Fibroblast of pulmonary artery (primary cell): ENCODE measurements around the gene GNAO1.

ENCODE experiments used
- DNase-seq: peaks from one replicate; pipeline ENCODE4 v3.0.0-alpha.2; 2010; ENCODE audit warnings: low read depth
- H3K4me3 ChIP-seq: replicated peaks from 2 replicates; pipeline ENCODE4 v1.5.1; 2011; ENCODE audit warnings: low read depth, mild to moderate bottlenecking, control low read depth, low read length, moderate library complexity
- TF ChIP-seq, protein P1 (sequence below): IDR thresholded peaks from 2 replicates; pipeline ENCODE4 v1.5.1; 2011; ENCODE audit warnings: mild to moderate bottlenecking, control low read depth, low read length, inconsistent platforms; ENCODE audit errors: missing control alignments

The GNAO1 gene

DNA sequence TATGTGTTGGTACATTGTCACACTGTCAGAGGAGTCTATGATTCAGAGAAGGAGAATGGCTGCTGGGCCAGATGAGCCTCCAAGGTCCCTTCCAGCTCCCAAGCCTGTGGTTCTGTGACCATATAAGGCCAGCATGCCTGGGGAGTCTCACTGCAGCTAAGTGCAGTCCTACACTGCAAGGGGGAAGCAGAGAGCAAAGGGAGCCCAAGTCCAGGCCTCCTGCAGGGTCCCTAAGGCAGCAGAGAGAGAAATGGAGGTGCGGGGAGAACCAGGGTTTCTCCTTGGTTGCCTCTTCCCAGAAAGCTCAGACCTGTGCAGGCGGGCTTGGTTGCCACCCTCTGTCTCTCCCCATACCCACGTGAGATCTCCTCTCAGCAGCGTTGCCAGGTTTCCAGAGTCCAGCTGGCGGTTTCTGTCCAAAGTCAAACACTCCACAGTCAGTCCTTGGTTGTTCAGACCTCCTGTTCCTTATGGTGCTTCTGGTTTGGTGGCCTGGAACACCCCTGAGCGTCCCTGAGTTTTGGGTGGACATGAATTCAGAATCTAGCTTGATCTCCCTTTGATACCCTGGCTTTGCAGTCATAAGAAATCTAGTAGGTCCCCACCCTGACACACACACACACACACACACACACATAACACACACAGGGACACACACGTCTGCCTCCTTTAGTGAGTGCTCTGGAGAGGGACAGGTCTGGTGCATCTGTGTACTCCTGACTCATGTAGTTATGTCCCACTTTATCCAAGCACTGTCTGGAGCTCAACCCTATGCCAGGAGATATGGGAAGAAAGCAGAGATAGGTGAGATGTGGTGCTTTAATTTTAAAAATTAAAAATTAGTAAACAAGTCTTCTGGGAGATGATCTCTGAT lies 78.8 kb downstream of the GNAO1 start:
- TF ChIP-seq, protein P1, sequence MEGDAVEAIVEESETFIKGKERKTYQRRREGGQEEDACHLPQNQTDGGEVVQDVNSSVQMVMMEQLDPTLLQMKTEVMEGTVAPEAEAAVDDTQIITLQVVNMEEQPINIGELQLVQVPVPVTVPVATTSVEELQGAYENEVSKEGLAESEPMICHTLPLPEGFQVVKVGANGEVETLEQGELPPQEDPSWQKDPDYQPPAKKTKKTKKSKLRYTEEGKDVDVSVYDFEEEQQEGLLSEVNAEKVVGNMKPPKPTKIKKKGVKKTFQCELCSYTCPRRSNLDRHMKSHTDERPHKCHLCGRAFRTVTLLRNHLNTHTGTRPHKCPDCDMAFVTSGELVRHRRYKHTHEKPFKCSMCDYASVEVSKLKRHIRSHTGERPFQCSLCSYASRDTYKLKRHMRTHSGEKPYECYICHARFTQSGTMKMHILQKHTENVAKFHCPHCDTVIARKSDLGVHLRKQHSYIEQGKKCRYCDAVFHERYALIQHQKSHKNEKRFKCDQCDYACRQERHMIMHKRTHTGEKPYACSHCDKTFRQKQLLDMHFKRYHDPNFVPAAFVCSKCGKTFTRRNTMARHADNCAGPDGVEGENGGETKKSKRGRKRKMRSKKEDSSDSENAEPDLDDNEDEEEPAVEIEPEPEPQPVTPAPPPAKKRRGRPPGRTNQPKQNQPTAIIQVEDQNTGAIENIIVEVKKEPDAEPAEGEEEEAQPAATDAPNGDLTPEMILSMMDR, result peak; percentile 38

GRCh38 chr16:56270828-56271227 lies 79.5 kb downstream of the GNAO1 start:
- no peak for DNase-seq
- TF ChIP-seq, protein P1, result no peak
- no peak overlapping the region for H3K4me3 ChIP-seq

More for the DNA sequence above, 78.8 kb downstream of the GNAO1 start:
- DNase-seq, result peak; percentile 63
- H3K4me3 ChIP-seq, result no peak overlapping the region

GRCh38 chr16:56272583-56272894 lies 81.2 kb downstream of the GNAO1 start:
- no peak for DNase-seq
- no peak overlapping the region for H3K4me3 ChIP-seq
- TF ChIP-seq, protein P1, result no peak

GRCh38 chr16:56273615-56274014 lies 82.3 kb downstream of the GNAO1 start:
- TF ChIP-seq, protein P1, result no peak
- no peak overlapping the region for H3K4me3 ChIP-seq
- DNase-seq, result no peak

DNA sequence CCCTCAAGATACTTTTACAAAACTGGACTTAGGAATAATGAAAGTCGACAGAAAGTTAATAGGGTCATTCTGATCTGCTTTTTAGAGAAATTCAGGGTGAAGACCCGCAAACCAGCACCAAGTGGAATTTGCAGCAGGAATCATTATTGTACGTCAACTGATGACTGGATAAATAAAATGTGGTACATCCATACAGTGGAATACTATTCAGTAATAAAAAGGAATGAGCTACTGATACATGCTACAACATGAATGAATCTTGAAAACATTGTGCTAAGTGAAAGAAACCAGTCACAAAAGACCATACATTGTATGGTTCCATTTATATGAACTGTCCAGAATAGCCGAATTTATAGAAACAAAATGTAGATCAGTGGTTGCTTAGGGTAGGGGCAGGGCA lies 83.1 kb downstream of the GNAO1 start:
- H3K4me3 ChIP-seq, result no peak overlapping the region
- DNase-seq, result no peak
- TF ChIP-seq, protein P1, result no peak

GRCh38 chr16:56275076-56275475 lies 83.8 kb downstream of the GNAO1 start:
- TF ChIP-seq, protein P1, result no peak
- no peak for DNase-seq
- no peak overlapping the region for H3K4me3 ChIP-seq

- TF ChIP-seq, protein P1, result no peak
These were observed 84.5 kb downstream of the GNAO1 start for GRCh38 chr16:56275801-56276200.

More at GRCh38 chr16:56275801-56276200, 84.5 kb downstream of the GNAO1 start:
- no peak overlapping the region for H3K4me3 ChIP-seq
- DNase-seq, result no peak
